ENCODE measurements around the gene PITHD1.

- no peak for TF ChIP-seq RARB (CRISPR knock-in tag; IDR thresholded peaks at IDR 0.05)
- no peak for TF ChIP-seq ZFP30 (CRISPR knock-in tag; IDR thresholded peaks at IDR 0.05)
- no peak for TF ChIP-seq CREB5 (CRISPR knock-in tag; IDR thresholded peaks at IDR 0.05; ENCODE audit: low read depth)
- no peak for TF ChIP-seq TCF4 (CRISPR knock-in tag; IDR thresholded peaks at IDR 0.05; ENCODE audit: borderline replicate concordance)
- no peak for TF ChIP-seq ZNF8 (CRISPR knock-in tag; IDR thresholded peaks at IDR 0.05)
- TF ChIP-seq BACH2 (CRISPR knock-in tag; IDR thresholded peaks at IDR 0.05; ENCODE audit: borderline replicate concordance) = no peak
- no peak for TF ChIP-seq POU6F1 (CRISPR knock-in tag; IDR thresholded peaks at IDR 0.05; ENCODE audit: borderline replicate concordance, low read depth)
- TF ChIP-seq ZNF70 (CRISPR knock-in tag; IDR thresholded peaks at IDR 0.05) = no peak
- TF ChIP-seq GLIS3 (CRISPR knock-in tag; IDR thresholded peaks at IDR 0.05) = no peak
- TF ChIP-seq SNAI2 (CRISPR knock-in tag; IDR thresholded peaks at IDR 0.05) = no peak
- TF ChIP-seq TOX (CRISPR knock-in tag; IDR thresholded peaks at IDR 0.05; ENCODE audit: borderline replicate concordance) = no peak
- no peak for TF ChIP-seq PATZ1 (CRISPR knock-in tag; IDR thresholded peaks at IDR 0.05; ENCODE audit: borderline replicate concordance)
- TF ChIP-seq PPARA (CRISPR knock-in tag; IDR thresholded peaks at IDR 0.05; ENCODE audit: borderline replicate concordance) = no peak
- no peak for TF ChIP-seq ARNTL (CRISPR knock-in tag; IDR thresholded peaks at IDR 0.05; ENCODE audit: borderline replicate concordance, low read depth)
These were observed 35.8 kb downstream of the PITHD1 start for GRCh38 chr1:23814016-23814415.

Measured in SK-N-SH treated with all-trans-retinoic acid at 6 μM for 48 hours (cell line).